HG02943 (cell line): Measurements from ENCODE around the gene ATP11C.
A peak's percentile ranks its signal among the peaks of the same experiment; 100 is the strongest.
"Not testable (repeated sequence)": the region's sequence is repeated elsewhere in the genome, so short reads cannot be mapped to it uniquely, and the experiment has no call there.

Experiments used
- ATAC-seq: cut with Tn5 transposase; IDR thresholded peaks from one replicate; pipeline ENCODE4 v1.9.1; 2021; ENCODE audit warnings: mild to moderate bottlenecking, low read depth, moderate library complexity; ENCODE audit not compliant: unreplicated experiment

The ATP11C gene

DNA sequence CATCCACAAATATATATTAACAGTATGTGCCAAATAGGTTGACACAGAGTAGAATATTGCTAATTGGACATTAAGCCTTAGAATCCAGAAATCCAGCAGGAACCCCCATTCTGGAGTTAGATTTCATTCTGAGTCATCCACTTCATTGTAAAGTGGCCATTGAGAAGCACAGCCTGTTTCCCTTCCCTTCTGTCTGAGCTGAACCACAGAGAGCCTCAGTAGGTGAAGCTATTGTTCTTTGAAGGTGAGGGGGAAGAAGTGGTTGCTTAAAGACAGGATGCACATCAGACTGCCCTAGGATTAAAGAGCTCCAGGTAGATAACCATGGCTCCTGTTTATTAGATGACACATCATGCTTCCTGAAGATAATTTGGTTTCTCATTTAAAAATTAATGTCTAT is 194.3 kb downstream of the ATP11C start:
- ATAC-seq: no peak

DNA sequence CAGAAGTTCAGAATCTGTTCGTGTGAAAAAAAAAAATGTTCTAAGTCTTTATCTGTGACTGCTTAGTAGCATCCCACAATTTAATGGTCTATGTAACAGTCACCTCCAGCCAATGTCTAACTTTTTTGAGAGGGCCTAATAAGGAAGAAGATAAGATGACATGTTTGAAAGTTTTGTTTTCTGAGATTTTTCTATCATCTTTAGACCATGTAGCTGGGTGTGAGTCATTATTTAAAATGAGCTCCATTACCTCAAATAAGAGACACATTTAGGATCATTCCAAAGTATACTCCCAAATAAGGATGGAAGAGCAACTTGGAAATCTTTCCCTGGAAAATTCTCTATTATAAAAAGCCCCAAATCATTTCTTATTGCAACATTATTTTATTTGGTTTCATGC is 196.7 kb downstream of the ATP11C start:
- no peak for ATAC-seq

DNA sequence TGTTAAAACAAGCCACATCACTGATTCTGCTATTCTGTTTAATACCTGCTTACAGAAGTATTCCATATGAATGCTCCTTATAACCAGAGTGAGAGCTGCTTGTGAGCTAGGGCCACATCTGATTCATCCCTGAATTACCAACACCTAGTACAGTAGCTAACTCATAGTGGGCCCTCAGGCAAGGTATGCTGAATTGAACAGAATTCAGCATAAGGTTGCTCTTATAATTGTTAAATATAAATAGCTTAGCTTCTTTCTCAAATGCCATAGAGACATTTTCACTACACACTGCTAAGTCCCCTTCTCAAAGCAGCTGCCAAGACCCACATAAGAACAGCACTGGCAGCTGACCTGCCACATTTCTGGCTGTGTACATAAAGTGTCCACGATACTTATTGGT is 197.9 kb downstream of the ATP11C start:
- no peak for ATAC-seq

DNA sequence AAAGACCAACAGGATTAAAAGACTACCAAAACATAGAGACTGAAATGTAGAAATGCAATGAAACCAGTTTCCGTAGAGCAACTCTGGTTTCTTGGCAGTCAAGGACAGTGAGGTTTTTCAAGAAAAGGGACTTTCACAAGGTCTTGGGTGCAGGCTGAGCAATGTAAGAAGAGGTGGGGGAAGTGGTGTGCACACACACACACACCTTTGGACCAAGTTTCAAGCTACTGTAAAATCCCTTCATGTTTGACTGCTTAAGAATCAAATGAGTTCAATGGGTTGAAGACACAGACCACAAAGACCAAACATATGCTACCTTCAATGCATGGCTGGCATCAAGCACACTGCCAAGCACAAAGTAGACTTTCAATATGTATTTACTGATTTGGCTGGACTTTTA is 207.1 kb downstream of the ATP11C start:
- ATAC-seq: peak; percentile 70

DNA sequence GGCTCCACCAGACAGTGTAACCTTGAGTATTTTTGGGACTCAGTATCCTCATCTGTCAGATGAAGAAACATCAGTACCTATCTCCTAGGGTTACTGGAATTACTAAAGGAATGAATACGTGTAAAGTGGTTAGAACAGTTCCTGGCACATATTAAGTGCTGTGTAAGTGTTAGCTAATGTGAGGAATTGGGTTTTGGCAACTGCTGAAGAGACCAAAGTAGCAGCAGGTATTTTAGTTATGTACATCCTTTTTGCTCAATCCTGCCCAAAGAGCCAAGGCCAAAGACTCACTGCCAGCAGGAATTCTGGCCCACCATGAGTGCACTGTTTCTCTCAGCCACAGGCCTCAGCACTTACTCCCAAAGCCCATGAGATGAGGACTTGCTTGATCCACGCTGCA is 208.2 kb downstream of the ATP11C start:
- no peak for ATAC-seq

DNA sequence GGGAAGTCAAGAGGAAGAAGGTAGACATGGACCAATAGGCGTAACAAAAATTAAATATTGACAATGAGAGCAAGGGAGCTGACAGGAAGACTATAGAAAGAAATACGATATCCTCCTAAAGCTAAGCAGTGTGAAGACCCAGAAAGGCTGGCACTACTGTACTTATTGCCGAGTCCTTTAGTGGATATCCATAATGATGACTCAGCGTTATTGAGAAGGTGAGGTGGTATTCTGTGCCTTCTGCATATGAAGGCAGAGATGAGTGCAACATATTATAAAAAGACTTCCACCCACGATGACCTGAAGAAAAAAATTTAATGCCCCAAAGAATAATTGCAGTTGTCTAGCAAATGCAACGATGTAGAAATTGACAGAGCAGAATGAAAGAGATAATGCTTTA is 211.9 kb downstream of the ATP11C start:
- ATAC-seq: no peak

DNA sequence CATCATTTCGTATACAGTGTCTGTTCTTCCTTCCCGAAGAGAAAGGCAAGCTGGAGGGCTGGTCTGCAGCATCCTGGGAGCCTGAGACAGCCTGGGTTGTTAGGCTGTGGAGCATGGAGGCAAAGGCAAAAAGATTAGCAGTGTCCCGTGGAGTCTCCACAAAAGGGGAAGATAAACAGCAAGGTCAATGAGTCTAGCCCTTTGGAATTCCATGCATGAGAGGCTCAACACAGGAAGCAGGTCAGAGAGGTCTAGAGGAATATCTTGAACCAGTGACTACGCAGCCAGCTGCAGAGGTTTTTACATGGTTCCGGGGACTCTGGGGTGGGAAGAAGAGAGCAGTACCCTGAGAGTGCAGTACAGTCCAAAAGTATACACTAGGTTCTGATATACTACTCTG is 212.7 kb downstream of the ATP11C start:
- no peak for ATAC-seq

DNA sequence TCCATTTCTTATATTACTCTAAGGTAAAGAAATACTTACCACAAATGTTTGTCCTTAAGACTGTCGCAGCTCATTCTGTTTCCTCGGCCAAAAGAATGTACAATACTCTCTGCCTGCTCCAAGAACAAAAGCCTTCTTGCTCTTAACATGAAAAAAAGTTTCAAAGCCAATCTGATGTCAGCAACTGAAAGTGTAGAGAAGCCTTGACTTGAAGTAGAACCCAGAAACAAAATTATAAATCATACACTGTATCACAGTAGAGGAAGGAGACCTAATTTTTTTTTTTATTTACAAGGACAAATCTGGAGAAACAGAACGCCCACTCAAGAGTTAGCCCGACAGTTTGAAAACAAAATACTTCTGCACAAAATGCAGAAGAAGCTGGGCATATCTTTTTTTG is 224.8 kb downstream of the ATP11C start, which contains the start of gene MCF2:
MCF2 (minus strand) TSS at position 101 of the 400 bp plus-strand sequence. CDS start 56,423 bp downstream, outside the sequence.
- no peak for ATAC-seq

DNA sequence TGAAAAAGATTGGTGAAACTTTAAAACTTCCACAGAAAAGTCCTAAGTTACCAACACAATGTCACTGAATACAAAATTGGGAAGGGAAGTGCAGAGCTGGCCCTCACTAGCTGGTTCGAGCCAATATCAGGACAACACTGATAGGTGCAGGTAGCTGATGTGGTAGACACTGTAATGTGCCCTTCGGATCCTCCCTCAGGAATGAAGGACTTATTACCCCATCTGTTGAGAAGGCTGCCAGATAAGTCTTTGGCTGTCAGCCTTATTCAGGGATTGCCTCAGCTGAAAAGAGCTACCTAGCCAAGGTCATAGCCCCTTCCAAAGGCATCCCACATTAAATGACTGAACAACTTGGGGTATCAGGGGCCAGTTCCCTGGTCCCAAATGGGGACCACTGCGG is 230.2 kb downstream of the ATP11C start:
- ATAC-seq: no peak

DNA sequence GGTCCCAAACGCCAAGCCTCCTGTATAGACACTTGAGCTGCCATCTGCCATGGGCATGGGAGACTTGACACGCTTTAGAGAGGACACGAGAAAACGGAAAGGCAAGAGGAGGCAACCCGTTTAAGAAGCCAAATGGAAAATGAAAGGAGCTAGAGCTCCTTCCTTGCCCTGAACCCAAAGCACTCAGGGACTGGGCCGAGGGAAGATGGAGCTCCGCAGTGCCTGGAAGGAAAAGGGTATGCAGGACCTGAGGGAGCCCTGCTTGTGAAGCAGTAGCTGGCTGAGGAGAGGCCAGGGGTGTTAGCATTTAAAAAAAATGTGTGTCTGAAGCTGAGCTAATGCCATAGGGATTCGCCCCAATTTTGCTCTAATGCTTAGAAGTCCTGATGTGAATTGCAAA is 239.9 kb downstream of the ATP11C start:
- no peak for ATAC-seq

DNA sequence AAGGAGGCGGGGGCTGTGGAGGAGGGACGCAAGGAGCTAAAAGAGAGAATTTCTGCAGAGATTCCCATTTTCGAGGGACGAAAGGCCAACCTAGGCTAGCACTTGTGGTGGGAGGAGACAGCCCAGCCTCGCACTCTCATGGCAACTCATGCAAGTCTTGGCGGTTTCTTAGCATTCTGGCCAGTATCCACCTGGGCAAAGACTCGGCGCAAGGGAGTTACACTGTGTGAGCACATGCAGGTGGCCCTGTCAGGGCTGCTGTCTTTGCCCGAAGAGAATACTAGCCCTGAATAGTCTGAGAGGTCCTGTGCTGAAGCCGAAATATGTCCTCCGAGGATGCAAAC is 240.4 kb downstream of the ATP11C start:
- no peak for ATAC-seq

DNA sequence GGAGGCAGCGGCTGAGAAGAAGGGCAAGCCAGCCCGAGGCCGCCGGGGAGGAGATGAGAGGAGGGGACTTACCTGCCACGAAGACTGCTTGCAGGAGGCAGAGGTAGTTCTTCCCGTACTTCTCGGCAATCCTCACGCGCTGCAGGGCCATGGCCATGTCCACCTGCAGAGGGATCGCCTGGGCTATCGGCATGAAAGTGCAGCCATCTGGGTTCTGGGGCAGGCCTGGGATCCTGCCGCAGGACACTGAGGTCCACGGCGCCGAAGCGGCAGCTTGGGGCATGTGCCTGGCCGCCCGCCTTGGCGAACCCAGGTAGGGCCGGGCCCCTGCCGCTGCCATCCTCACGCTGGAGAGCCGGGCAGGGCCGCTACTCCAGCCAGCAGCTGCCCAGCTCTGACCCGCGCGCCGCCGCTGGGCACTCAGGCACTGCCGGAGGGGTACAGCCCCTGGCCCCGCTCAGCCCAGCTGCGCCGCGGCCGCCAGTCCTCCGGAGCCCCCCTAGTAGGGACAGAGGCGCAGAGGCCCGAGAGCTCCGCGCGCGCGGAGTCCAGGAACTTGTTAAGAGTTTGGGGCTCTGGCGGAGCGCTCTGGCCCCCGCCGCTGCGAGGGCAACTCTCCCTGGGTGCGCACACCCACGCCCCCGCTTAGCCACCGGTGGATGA is 240.9 kb downstream of the ATP11C start:
- ATAC-seq: no peak

DNA sequence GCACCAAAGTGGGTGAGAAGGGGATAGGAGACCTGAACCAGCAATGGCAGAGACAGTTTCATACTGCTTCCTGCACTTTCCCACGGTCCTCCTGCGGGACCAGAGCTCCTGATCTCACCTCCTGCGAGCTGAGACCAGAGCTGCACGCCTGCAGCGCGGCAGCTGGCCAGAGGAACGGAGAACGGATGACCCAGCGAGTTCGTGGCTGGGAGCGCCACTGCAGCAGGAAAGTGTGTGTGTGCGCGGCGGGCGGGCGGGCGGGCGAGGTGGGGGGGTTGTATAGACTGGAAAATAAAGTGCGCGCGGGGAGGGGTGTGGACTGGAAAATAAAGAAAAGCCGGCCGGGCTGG is 241.4 kb downstream of the ATP11C start:
- ATAC-seq: no peak

DNA sequence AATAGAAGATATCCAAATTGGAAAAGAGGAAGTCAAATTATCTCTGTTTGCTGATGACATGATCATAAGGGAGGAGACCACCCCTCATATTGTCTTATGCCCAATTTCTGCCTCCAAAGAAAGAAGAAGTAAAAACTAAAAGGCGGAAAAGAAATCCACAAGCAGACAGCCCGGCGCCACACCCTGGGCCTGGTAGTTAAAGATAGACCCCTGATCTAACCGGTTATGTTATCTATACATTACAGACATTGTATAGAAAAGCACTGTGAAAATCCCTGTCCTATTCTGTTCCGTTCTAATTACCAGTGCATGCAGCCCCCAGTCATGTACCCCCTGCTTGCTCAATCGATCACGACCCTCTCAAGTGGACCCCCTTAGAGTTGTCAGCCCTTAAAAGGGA is 247.7 kb downstream of the ATP11C start:
- ATAC-seq: not testable (repeated sequence)

DNA sequence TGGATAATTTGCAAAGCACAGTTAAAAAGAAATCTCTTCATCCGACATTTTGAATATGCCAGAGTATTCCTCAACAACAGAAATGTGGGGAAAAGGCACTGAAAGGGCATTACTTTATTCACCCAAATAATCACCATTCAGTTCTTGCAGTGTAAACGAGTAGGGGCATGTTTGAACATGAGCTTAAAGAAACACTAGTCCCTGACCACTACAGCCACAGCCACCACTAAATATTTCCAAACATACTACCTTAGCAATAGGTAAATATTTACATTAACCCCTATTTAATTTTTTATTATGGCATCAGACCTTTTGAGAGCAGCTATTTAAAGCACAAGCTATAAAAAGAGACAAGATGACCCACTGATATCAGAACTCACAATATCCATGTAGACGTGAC is 252.5 kb downstream of the ATP11C start:
- ATAC-seq: no peak
